Upper lobe of left lung (tissue), 6 donors: ENCODE measurements around the gene CHAT. TPM values are rescaled to one million over a fixed set of nuclear protein-coding genes. Genes with fewer than 3 reads are reported as not detected.

Experiments used
- ATAC-seq, 2 donors: fragments of 200-7000 bp; cut with Tn5 transposase; one replicate each; pipeline ENCODE4 v1.9.1; 2022; ENCODE audit warnings: mild to moderate bottlenecking in 2 of 2, moderate library complexity in 2 of 2; ENCODE audit not compliant: low FRiP score in 2 of 2
- DNase-seq, 2 donors: peaks; one replicate each; pipeline ENCODE4 v3.0.0-alpha.2; 2019 to 2020
- H3K27ac ChIP-seq, 4 donors: fragments of 200-600 bp; sonication (generic); one replicate each; pipeline ENCODE4 v1.5.1; 2016 to 2019
- H3K27me3 ChIP-seq, 4 donors: fragments of 200-600 bp; sonication (generic); one replicate each; pipeline ENCODE4 v1.5.1; 2017 to 2019
- H3K36me3 ChIP-seq, 4 donors: fragments of 200-600 bp; sonication (generic); one replicate each; pipeline ENCODE4 v1.5.1; 2016 to 2019
- H3K4me1 ChIP-seq, 4 donors: fragments of 200-600 bp; sonication (generic); one replicate each; pipeline ENCODE4 v1.5.1; 2018 to 2019
- H3K4me3 ChIP-seq, 4 donors: fragments of 200-600 bp; sonication (generic); one replicate each; pipeline ENCODE4 v1.5.1; 2017 to 2019; ENCODE audit warnings: mild to moderate bottlenecking in 2 of 4, moderate library complexity in 1 of 4
- H3K9me3 ChIP-seq, 4 donors: fragments of 200-600 bp; sonication (generic); one replicate each; pipeline ENCODE4 v1.5.1; 2018 to 2019
- EP300 ChIP-seq, 4 donors: sonication (generic); formaldehyde crosslinking; IDR thresholded peaks; one replicate each; pipeline ENCODE4 v1.5.1; 2017; ENCODE audit warnings: antibody characterized with exemption in 4 of 4, control low read depth in 2 of 4
- POLR2A ChIP-seq, 4 donors: fragments of 450-650 bp; IDR thresholded peaks; one replicate each; pipeline ENCODE4 v1.5.1; 2016 to 2017; ENCODE audit warnings: antibody characterized with exemption in 4 of 4, mild to moderate bottlenecking in 2 of 4
- POLR2AphosphoS5 ChIP-seq, 2 donors: sonication (generic); formaldehyde crosslinking; IDR thresholded peaks; one replicate each; pipeline ENCODE4 v1.5.1; 2017; ENCODE audit warnings: antibody characterized with exemption in 2 of 2
- WGBS, 2 donors: methylation state at CpG; one replicate each; pipeline ENCODE4 v1.1.5; 2017 to 2018; 5-methylcytosine and 5-hydroxymethylcytosine counted together
- total RNA-seq, 6 donors: library from RNA; depleted of rRNA in 4 of 6; stranded (reverse); fragments of >200 nt in 4 of 6; gene quantifications; one replicate each; pipeline versions ENCODE4 v1.1.0 to v1.2.1, GENCODE V29; 2016 to 2021
- TF ChIP-seq, protein P1 (sequence below), 6 experiments: fragments of 450-650 bp in 4 of 6; fragments of 200-600 bp in 2 of 6; sonication (generic) in 2 of 6; IDR thresholded peaks; one replicate each; pipeline ENCODE4 v1.5.1; 2016 to 2019; ENCODE audit warnings: antibody characterized with exemption in 6 of 6
- donor health status: DM: no; HTN: no; CAD: no; lungs with moderate emphysema.
- donor health status: DM: no; HTN: yes; CAD: no; lungs with severe emphysema.

Gene CHAT
- total RNA-seq, 6 donors from 2014 or later: not detected

DNA sequence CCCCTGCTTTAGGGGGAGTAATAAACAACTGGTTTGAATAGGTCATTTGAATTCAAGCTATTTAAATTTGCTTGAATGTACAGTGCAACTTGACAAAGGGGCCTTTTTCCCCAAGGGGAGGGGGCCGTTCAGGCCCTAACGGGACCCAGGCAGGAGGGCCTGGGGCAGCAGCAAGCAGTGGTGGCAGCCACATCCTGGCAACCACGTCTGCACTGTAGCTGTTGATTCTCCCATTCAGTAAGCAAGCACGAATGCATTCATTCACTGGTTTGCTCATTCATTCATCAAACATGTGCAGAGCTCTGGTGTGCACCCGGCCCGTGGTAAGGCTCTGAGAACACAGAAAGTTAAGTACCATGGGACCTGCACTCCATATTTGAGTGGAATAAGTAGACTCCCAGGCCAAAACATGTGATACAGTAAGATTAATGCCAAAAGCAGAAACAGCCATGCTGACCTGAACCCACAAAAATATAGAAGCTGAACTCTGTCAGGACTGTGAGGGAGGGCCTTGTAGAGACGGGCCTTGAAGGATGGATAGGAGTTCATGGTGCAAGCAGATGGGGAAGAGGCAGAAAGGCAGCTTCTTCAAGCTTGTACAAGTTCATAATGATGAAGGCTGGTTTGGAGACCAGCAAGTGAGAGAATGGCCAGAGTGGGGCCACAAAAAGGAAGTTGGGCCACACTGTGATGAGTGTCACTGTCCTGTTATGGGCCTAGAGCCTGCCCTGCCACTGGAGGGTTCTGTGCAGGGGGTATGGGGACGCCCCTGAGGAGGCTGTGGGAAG, 36.3 kb downstream of the CHAT start:
- H3K27ac ChIP-seq: no peak overlapping the region
- H3K36me3 ChIP-seq: no peaks in the 10 kb centered on the region
- DNase-seq: no peak
- no peaks in the 10 kb centered on the region for H3K27me3 ChIP-seq
- no peak overlapping the region for H3K4me3 ChIP-seq
- 60 to 73% methylated on average over 8 of the region's 8 CpGs for WGBS, 2 donors
- no peak for TF ChIP-seq POLR2A (IDR thresholded peaks at IDR 0.05)
- TF ChIP-seq EP300 (IDR thresholded peaks at IDR 0.05): no peak
- TF ChIP-seq, protein P1, sequence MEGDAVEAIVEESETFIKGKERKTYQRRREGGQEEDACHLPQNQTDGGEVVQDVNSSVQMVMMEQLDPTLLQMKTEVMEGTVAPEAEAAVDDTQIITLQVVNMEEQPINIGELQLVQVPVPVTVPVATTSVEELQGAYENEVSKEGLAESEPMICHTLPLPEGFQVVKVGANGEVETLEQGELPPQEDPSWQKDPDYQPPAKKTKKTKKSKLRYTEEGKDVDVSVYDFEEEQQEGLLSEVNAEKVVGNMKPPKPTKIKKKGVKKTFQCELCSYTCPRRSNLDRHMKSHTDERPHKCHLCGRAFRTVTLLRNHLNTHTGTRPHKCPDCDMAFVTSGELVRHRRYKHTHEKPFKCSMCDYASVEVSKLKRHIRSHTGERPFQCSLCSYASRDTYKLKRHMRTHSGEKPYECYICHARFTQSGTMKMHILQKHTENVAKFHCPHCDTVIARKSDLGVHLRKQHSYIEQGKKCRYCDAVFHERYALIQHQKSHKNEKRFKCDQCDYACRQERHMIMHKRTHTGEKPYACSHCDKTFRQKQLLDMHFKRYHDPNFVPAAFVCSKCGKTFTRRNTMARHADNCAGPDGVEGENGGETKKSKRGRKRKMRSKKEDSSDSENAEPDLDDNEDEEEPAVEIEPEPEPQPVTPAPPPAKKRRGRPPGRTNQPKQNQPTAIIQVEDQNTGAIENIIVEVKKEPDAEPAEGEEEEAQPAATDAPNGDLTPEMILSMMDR (IDR thresholded peaks at IDR 0.05): no peak
- TF ChIP-seq POLR2AphosphoS5 (IDR thresholded peaks at IDR 0.05): no peak
- H3K4me1 ChIP-seq: no peaks in the 10 kb centered on the region
- no peaks in the 10 kb centered on the region for H3K9me3 ChIP-seq
- no peak for ATAC-seq

DNA sequence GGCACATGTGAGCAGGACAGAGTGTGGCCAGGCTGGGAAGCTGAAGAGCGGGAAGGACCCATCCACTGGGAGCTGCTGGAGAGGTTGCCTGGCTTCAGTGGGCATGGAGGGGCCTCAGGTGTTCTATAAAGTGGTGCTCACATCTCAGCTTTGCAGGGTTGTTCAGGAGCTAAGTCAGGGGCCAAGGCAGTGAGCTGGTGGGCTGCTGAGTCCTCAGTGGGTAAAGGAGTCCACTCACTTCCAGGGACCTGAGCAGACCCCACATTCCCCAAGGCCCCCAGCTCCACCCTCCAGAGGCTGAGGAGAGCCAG, 36.8 kb downstream of the CHAT start:
- no peaks in the 10 kb centered on the region for H3K9me3 ChIP-seq
- WGBS, 2 donors: 80 to 100% methylated on average over 1 of the region's 1 CpG
- H3K27ac ChIP-seq: no peak overlapping the region
- no peaks in the 10 kb centered on the region for H3K4me1 ChIP-seq
- no peak for ATAC-seq
- TF ChIP-seq POLR2A (IDR thresholded peaks at IDR 0.05) (no peak), EP300 (IDR thresholded peaks at IDR 0.05) (no peak), POLR2AphosphoS5 (IDR thresholded peaks at IDR 0.05) (no peak)
- TF ChIP-seq, protein P1 (IDR thresholded peaks at IDR 0.05): no peak
- no peaks in the 10 kb centered on the region for H3K36me3 ChIP-seq
- no peak for DNase-seq
- no peaks in the 10 kb centered on the region for H3K27me3 ChIP-seq
- no peak overlapping the region for H3K4me3 ChIP-seq

DNA sequence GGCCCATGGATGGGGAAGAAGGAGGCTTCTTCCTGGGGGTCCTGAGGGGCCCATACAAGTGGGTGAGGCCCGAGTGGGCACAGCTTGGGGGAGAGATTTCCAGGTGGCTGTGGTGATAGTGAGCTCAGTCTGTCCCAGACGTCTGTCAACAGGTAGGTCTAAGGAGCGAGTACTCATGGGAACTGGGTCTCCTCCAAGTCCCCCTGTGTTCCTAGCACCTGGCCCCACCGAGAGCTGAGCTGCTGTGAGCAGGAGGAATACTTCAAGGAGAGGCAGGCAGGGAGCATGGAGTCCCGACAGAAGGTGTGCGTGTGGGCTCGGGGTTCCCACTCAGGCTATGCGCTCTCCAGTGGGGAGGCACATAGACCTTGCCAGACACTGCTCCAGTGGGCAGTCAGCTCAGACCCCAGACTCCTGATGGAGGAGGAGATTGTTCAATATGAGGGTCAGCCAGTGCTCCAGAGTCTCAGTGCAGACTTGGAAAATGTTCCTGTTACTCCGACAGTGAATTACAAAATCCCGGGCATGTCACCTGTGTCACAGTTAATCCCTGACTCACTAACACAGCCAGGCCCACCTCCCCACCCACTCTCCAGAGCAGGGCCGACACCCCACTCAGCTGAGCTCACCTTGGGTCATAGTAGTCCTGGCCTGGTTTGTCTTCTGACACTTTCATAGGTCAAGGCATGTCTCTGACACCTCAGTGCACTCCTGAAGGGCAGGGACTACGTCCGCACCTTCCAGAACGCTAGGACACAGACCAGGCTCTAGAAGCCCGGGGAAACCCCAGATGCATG, 37.4 kb downstream of the CHAT start:
- ATAC-seq (no peak), DNase-seq (no peak)
- WGBS, 2 donors: 80 to 92% methylated on average over 10 to 15 of the region's 15 CpGs

DNA sequence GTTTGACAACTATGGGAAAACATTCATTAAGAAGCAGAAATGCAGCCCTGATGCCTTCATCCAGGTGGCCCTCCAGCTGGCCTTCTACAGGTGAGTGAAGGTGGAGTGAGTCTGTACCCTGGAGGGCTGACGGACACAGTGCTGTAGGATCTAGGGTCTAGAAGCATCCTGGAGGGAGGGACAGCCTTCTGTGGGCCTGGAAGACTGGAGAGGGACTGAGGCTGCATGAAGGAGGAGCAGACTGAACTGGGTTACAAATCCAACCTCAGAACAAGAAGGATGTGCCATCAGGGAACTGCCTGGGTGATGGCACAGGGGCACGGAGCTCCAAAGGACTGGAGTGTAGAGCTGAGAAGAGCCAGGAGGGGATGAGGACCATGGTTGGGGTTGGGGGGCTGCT, 38.1 kb downstream of the CHAT start:
- no peak overlapping the region for H3K27ac ChIP-seq
- ATAC-seq: no peak
- 49 to 67% methylated on average over 1 to 2 of the region's 2 CpGs for WGBS, 2 donors
- DNase-seq: no peak
- no peaks in the 10 kb centered on the region for H3K27me3 ChIP-seq
- H3K4me3 ChIP-seq: no peak overlapping the region
- H3K36me3 ChIP-seq: no peaks in the 10 kb centered on the region
- no peaks in the 10 kb centered on the region for H3K9me3 ChIP-seq
- no peaks in the 10 kb centered on the region for H3K4me1 ChIP-seq
- TF ChIP-seq EP300 (IDR thresholded peaks at IDR 0.05) (no peak), POLR2AphosphoS5 (IDR thresholded peaks at IDR 0.05) (no peak), POLR2A (IDR thresholded peaks at IDR 0.05) (no peak)
- TF ChIP-seq, protein P1 (IDR thresholded peaks at IDR 0.05): no peak

More for the DNA sequence above, 37.4 kb downstream of the CHAT start:
- Histone ChIP-seq H3K4me3 (no peak overlapping the region), H3K27ac (no peak overlapping the region), H3K27me3 (no peaks in the 10 kb centered on the region), H3K4me1 (no peaks in the 10 kb centered on the region), H3K9me3 (no peaks in the 10 kb centered on the region), H3K36me3 (no peaks in the 10 kb centered on the region)
- TF ChIP-seq POLR2A (IDR thresholded peaks at IDR 0.05) (no peak), POLR2AphosphoS5 (IDR thresholded peaks at IDR 0.05) (no peak), EP300 (IDR thresholded peaks at IDR 0.05) (no peak)
- TF ChIP-seq, protein P1 (IDR thresholded peaks at IDR 0.05): no peak
